ENCODE data around the gene VTA1. TPM values are rescaled to one million over a fixed set of nuclear protein-coding genes. Genes with fewer than 3 reads are reported as not detected.
"Not testable (repeated sequence)": the region's sequence is repeated elsewhere in the genome, so short reads cannot be mapped to it uniquely, and the experiment has no call there.

Gene VTA1
- total and polyA plus RNA-seq, 7 experiments from 2014 or later: 13.6 to 97.2 (median 37.2) TPM

DNA sequence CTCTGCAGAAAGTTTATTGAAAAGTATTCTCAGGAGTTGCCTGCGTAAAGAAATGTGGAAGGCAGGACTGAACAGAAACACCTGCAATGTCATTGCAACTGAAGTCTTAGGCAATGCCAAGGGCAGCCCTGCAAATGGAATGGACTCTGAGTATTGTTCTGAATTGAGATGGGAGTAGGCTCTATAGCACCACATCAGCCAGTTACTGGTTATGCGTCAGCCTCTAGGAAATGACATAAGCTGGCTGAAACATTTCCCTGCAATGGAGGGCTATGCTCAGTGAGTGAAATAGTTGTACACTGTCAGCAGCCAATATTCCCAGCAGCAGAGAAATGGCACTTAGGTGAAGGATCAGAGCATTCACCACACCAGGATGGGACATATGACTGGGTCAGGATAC, 28.1 kb upstream of the VTA1 start:
- Histone ChIP-seq H3K36me3 (ENCODE audit: control insufficient read depth in 2 of 3, insufficient read depth in 3 of 3, low read length in 3 of 3) (no peaks in the 10 kb centered on the region), H3K27ac (ENCODE audit: low read depth, low read length) (no peak overlapping the region), H3K9me3 (ENCODE audit: control insufficient read depth in 2 of 3, low read length in 3 of 3) (no peaks in the 10 kb centered on the region), H3K27me3 (ENCODE audit: control insufficient read depth in 2 of 2, insufficient read depth in 2 of 2, low read length in 2 of 2) (no peaks in the 10 kb centered on the region), H3K4me3 (ENCODE audit: low read length) (no peak overlapping the region), H3K4me1 (ENCODE audit: control insufficient read depth in 2 of 2, insufficient read depth in 2 of 2, low read length in 2 of 2) (no peaks in the 10 kb centered on the region)
- no peak for DNase-seq
- Mint-ChIP-seq H3K27me3 (peaks cover 2 to 22% (median 10%) of the 10 kb centered on the region in 5 donors), H3K27ac (no peak overlapping the region), H3K4me3 (no peak overlapping the region), H3K4me1 (peaks cover 0 to 3% (median 0%) of the 10 kb centered on the region in 7 donors), H3K36me3 (no peaks in the 10 kb centered on the region), H3K9me3 (no peaks in the 10 kb centered on the region)
- ChIA-PET POLR2A (no interaction called here), CTCF (interaction anchor here (0.6 kb wide), 1 partner anchor 86 kb away, joined by 3 read pairs; no protein-coding TSS in a partner anchor)
- ATAC-seq: no peak
- intact Hi-C loops (cut with micrococcal nuclease): no loop called here

DNA sequence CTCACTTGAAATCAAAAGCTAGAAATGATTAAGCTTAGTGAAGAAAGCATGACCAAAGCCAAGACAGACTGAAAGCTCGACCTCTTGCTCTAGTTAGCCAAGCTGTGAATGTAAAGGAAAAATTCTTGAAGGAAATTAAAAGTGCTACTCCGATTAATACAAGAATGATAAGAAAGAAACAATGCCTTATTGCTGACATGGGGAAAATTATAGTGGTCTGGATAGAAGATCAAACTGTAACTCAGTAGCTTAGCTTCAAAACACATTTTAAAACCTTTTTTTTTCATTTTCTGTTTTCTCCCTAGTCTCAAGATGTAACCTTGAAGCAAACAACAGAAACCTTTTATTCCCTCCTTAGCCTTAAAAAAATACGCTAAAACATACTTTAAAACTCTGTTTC, 25.7 kb upstream of the VTA1 start:
- H3K27me3 Mint-ChIP-seq: peaks cover 0 to 30% (median 7%) of the 10 kb centered on the region in 5 donors
- ATAC-seq (no peak), DNase-seq (no peak)
- Histone ChIP-seq H3K4me1 (ENCODE audit: control insufficient read depth in 2 of 2, insufficient read depth in 2 of 2, low read length in 2 of 2) (no peaks in the 10 kb centered on the region), H3K27ac (ENCODE audit: low read depth, low read length) (no peak overlapping the region), H3K36me3 (ENCODE audit: control insufficient read depth in 2 of 3, insufficient read depth in 3 of 3, low read length in 3 of 3) (no peaks in the 10 kb centered on the region), H3K4me3 (ENCODE audit: low read length) (no peak overlapping the region), H3K9me3 (ENCODE audit: control insufficient read depth in 2 of 3, low read length in 3 of 3) (no peaks in the 10 kb centered on the region), H3K27me3 (ENCODE audit: control insufficient read depth in 2 of 2, insufficient read depth in 2 of 2, low read length in 2 of 2) (peaks cover 0 to 5% of the 10 kb centered on the region in 2 donors)
- no peaks in the 10 kb centered on the region for H3K36me3 Mint-ChIP-seq
- CTCF ChIA-PET: no interaction called here
- H3K9me3 Mint-ChIP-seq: no peaks in the 10 kb centered on the region
- no peak overlapping the region for H3K4me3 Mint-ChIP-seq
- peaks cover 0 to 3% (median 0%) of the 10 kb centered on the region in 7 donors for H3K4me1 Mint-ChIP-seq
- POLR2A ChIA-PET: no interaction called here
- intact Hi-C loops (cut with micrococcal nuclease): no loop called here
- no peak overlapping the region for H3K27ac Mint-ChIP-seq

DNA sequence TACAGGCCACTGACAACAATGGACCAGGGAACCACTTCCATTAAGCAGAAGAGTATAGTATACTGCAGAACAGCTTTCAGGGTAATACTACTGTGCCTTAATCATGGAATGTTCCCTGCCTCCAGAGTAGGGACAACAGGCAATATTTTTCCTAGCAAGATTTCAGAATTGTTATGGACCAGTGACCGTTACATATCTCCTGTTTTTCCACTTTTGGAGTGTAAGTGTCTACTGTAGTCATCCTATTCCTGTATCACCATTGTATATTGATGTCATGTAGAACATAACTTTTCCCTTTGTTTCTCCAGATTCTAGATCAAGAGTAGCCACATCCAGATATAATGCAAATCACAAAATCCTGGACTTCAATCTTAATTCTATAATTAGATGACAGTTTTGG, 16.2 kb upstream of the VTA1 start:
- Mint-ChIP-seq H3K9me3 (no peaks in the 10 kb centered on the region), H3K4me3 (no peak overlapping the region), H3K27ac (no peak overlapping the region), H3K36me3 (peaks cover 0 to 3% (median 0%) of the 10 kb centered on the region in 5 donors), H3K4me1 (no peaks in the 10 kb centered on the region), H3K27me3 (peaks cover 27 to 48% (median 37%) of the 10 kb centered on the region in 5 donors)
- intact Hi-C loops (cut with micrococcal nuclease): no loop called here
- no peak overlapping the region for H3K4me3 ChIP-seq (ENCODE audit: low read length)
- no peaks in the 10 kb centered on the region for H3K4me1 ChIP-seq (ENCODE audit: control insufficient read depth in 2 of 2, insufficient read depth in 2 of 2, low read length in 2 of 2)
- ATAC-seq (no peak), DNase-seq (no peak)
- no peaks in the 10 kb centered on the region for H3K9me3 ChIP-seq (ENCODE audit: control insufficient read depth in 2 of 3, low read length in 3 of 3)
- H3K27me3 ChIP-seq (ENCODE audit: control insufficient read depth in 2 of 2, insufficient read depth in 2 of 2, low read length in 2 of 2): peaks cover 0 to 6% of the 10 kb centered on the region in 2 donors
- H3K27ac ChIP-seq (ENCODE audit: low read depth, low read length): no peak overlapping the region
- ChIA-PET POLR2A (no interaction called here), CTCF (no interaction called here)
- H3K36me3 ChIP-seq (ENCODE audit: control insufficient read depth in 2 of 3, insufficient read depth in 3 of 3, low read length in 3 of 3): no peaks in the 10 kb centered on the region

DNA sequence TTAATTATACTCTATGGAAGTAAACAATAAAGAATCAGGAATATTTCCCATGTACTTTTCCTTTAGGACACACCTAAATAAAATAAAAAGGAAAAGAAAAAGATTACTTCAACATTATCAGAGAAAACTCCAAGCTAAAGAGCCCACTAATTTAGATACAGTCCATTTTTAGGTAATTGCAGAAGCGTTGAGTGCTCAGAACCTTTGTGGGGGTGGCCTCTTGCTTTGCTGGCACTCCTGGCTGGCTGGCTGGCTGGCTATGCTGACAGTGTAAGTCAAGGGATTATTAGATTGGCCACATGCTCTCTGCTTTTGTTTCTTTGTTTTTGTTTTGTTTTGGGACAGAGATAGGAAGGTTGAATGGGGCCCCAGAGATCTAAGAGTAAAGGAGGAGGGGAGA, 14.4 kb upstream of the VTA1 start, which contains the start of gene GJE1:
Gene GJE1, plus strand, starts transcription at position 301 of the 400 bp plus-strand sequence. CDS start 234 bp downstream, outside the sequence.
- intact Hi-C loops (cut with micrococcal nuclease): no loop called here
- DNase-seq (no peak), ATAC-seq (no peak)
- CTCF ChIA-PET: interaction anchor here (0.6 kb wide), 1 partner anchor 16 kb away, joined by 3 read pairs; no protein-coding TSS in a partner anchor
- H3K4me1 ChIP-seq (ENCODE audit: control insufficient read depth in 2 of 2, insufficient read depth in 2 of 2, low read length in 2 of 2): no peaks in the 10 kb centered on the region
- no peak within 1 kb of the TSS for H3K27ac ChIP-seq (ENCODE audit: low read depth, low read length)
- H3K27me3 Mint-ChIP-seq: peaks cover 24 to 45% (median 40%) of the 10 kb centered on the region in 5 donors
- H3K36me3 Mint-ChIP-seq: peaks cover 0 to 3% (median 0%) of the 10 kb centered on the region in 5 donors
- no peaks in the 10 kb centered on the region for H3K9me3 ChIP-seq (ENCODE audit: control insufficient read depth in 2 of 3, low read length in 3 of 3)
- POLR2A ChIA-PET: no interaction called here
- no peaks in the 10 kb centered on the region for H3K36me3 ChIP-seq (ENCODE audit: control insufficient read depth in 2 of 3, insufficient read depth in 3 of 3, low read length in 3 of 3)
- H3K4me1 Mint-ChIP-seq: no peaks in the 10 kb centered on the region
- no peak within 1 kb of the TSS for H3K4me3 Mint-ChIP-seq
- no peaks in the 10 kb centered on the region for H3K27me3 ChIP-seq (ENCODE audit: control insufficient read depth in 2 of 2, insufficient read depth in 2 of 2, low read length in 2 of 2)
- H3K9me3 Mint-ChIP-seq: peaks cover 0 to 5% (median 0%) of the 10 kb centered on the region in 11 donors
- H3K4me3 ChIP-seq (ENCODE audit: low read length): no peak within 1 kb of the TSS
- H3K27ac Mint-ChIP-seq: no peak within 1 kb of the TSS

DNA sequence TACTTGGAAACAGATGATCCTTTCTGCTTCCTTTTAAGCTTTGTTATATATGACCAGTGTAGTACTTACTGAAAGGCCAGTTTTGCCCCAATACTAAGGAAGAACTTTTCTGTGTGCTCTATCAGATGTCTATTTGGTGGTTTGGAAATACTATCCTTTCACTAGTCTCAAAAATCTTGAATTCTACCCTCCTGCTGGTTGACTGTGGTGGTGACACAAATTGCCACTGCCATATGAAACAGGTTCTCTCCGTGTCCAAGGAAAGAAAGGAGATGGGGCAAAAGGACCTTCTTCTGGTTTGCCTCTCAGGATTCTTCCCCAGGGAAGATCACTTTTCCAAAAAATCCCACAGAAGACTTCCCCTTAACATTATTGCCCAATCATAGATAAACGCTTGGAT, 8.2 kb upstream of the VTA1 start:
- ChIA-PET CTCF (interaction anchor here (0.6 kb wide), 1 partner anchor 359 kb away, joined by 3 read pairs; no protein-coding TSS in a partner anchor), POLR2A (no interaction called here)
- Mint-ChIP-seq H3K27ac (no peak overlapping the region), H3K36me3 (no peaks in the 10 kb centered on the region), H3K27me3 (peaks cover 9 to 20% (median 14%) of the 10 kb centered on the region in 5 donors), H3K9me3 (peaks cover 0 to 5% (median 0%) of the 10 kb centered on the region in 11 donors), H3K4me3 (no peak overlapping the region), H3K4me1 (no peaks in the 10 kb centered on the region)
- no peak overlapping the region for H3K27ac ChIP-seq (ENCODE audit: low read depth, low read length)
- intact Hi-C loops (cut with micrococcal nuclease): no loop called here
- no peaks in the 10 kb centered on the region for H3K9me3 ChIP-seq (ENCODE audit: control insufficient read depth in 2 of 3, low read length in 3 of 3)
- H3K4me3 ChIP-seq (ENCODE audit: low read length): no peak overlapping the region
- H3K36me3 ChIP-seq (ENCODE audit: control insufficient read depth in 2 of 3, insufficient read depth in 3 of 3, low read length in 3 of 3): no peaks in the 10 kb centered on the region
- no peak for DNase-seq
- H3K4me1 ChIP-seq (ENCODE audit: control insufficient read depth in 2 of 2, insufficient read depth in 2 of 2, low read length in 2 of 2): no peaks in the 10 kb centered on the region
- H3K27me3 ChIP-seq (ENCODE audit: control insufficient read depth in 2 of 2, insufficient read depth in 2 of 2, low read length in 2 of 2): no peaks in the 10 kb centered on the region
- ATAC-seq: no peak

DNA sequence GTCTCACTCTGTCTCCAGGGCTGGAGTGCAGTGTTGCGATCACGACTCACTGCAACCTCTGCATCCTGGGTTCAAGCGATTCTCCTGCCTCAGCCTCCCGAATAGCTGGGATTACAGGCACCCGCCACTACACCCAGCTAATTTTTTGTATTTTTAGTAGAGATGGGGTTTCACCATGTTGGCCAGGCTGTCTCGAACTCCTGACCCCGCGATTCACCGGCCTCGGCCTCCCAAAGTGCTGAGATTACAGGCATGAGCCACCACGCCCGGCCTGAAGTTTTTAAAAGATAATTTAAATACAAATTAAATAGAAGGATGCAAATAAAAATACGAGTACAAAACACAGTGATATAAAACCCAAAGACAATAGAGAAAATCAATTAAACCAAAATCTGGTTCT, 5.5 kb upstream of the VTA1 start:
- CTCF ChIA-PET; POLR2A ChIA-PET; DNase-seq; H3K9me3 ChIP-seq (ENCODE audit: control insufficient read depth in 2 of 3, low read length in 3 of 3); H3K4me1 ChIP-seq (ENCODE audit: control insufficient read depth in 2 of 2, insufficient read depth in 2 of 2, low read length in 2 of 2); H3K27me3 ChIP-seq (ENCODE audit: control insufficient read depth in 2 of 2, insufficient read depth in 2 of 2, low read length in 2 of 2); H3K36me3 Mint-ChIP-seq; H3K9me3 Mint-ChIP-seq; H3K4me3 Mint-ChIP-seq; H3K36me3 ChIP-seq (ENCODE audit: control insufficient read depth in 2 of 3, insufficient read depth in 3 of 3, low read length in 3 of 3); ATAC-seq; H3K27ac ChIP-seq (ENCODE audit: low read depth, low read length); H3K27ac Mint-ChIP-seq; H3K4me3 ChIP-seq (ENCODE audit: low read length): not testable (repeated sequence)
- intact Hi-C loops (cut with micrococcal nuclease): loop anchor here (10.0 kb wide), 4 partner anchors 553 to 1873 kb away; no protein-coding TSS in a partner anchor
- H3K27me3 Mint-ChIP-seq: peaks cover 4 to 17% (median 11%) of the 10 kb centered on the region in 5 donors
- H3K4me1 Mint-ChIP-seq: peaks cover 0 to 18% (median 12%) of the 10 kb centered on the region in 7 donors

DNA sequence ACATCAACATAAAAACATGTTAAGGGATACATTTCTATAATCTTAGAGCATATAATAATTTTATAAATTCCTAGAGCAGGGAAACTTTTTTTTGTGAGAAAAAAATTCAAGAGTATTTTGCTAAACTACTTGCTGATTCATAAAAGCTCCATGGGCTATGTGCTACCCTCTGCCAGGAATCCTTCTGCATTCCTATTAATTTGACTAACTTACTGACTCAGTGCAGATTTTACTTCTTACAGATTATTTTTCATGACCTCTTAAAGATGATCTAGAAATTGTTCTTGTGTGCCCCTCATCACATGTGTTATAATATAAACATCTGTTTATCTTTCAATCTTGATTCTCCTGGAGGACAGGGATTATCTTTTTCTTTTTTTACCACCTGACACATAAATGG, 5.7 kb downstream of the VTA1 start:
- ATAC-seq (no peak), DNase-seq (no peak)
- ChIA-PET CTCF (no interaction called here), POLR2A (no interaction called here)
- H3K4me1 ChIP-seq (ENCODE audit: control insufficient read depth in 2 of 2, insufficient read depth in 2 of 2, low read length in 2 of 2): peaks cover 14 to 20% of the 10 kb centered on the region in 2 donors
- no peaks in the 10 kb centered on the region for H3K27me3 ChIP-seq (ENCODE audit: control insufficient read depth in 2 of 2, insufficient read depth in 2 of 2, low read length in 2 of 2)
- Mint-ChIP-seq H3K27me3 (no peaks in the 10 kb centered on the region), H3K4me1 (peaks cover 45 to 92% (median 81%) of the 10 kb centered on the region in 7 donors), H3K36me3 (peaks cover 0 to 18% (median 5%) of the 10 kb centered on the region in 5 donors), H3K9me3 (no peaks in the 10 kb centered on the region), H3K27ac (peak overlapping the region in 4 of 9 donors; percentile 2 to 43 (median 21)), H3K4me3 (peak overlapping the region in 3 of 10 donors; percentile 4 to 47 (median 25))
- H3K36me3 ChIP-seq (ENCODE audit: control insufficient read depth in 2 of 3, insufficient read depth in 3 of 3, low read length in 3 of 3): no peaks in the 10 kb centered on the region
- intact Hi-C loops (cut with micrococcal nuclease): no loop called here
- no peak overlapping the region for H3K27ac ChIP-seq (ENCODE audit: low read depth, low read length)
- H3K4me3 ChIP-seq (ENCODE audit: low read length): no peak overlapping the region
- no peaks in the 10 kb centered on the region for H3K9me3 ChIP-seq (ENCODE audit: control insufficient read depth in 2 of 3, low read length in 3 of 3)
